ENCODE results near the gene OLFM1.
"Not testable (repeated sequence)": the region's sequence is repeated elsewhere in the genome, so short reads cannot be mapped to it uniquely, and the experiment has no call there.

The OLFM1 gene

GRCh38 chr9:135061441-135061840 is 26.0 kb upstream of the OLFM1 start:
- DNase-seq, result no peak

GRCh38 chr9:135062254-135062653 is 25.2 kb upstream of the OLFM1 start:
- DNase-seq, result no peak

- not testable (repeated sequence) for DNase-seq
Observed at GRCh38 chr9:135063466-135063865, 24.0 kb upstream of the OLFM1 start.

GRCh38 chr9:135063888-135064287 is 23.6 kb upstream of the OLFM1 start:
- not testable (repeated sequence) for DNase-seq

- no peak for DNase-seq
Observed at GRCh38 chr9:135065151-135065550, 22.3 kb upstream of the OLFM1 start.

GRCh38 chr9:135065804-135066203 is 21.7 kb upstream of the OLFM1 start:
- no peak for DNase-seq

GRCh38 chr9:135066291-135066690 is 21.2 kb upstream of the OLFM1 start:
- DNase-seq, result no peak

GRCh38 chr9:135067096-135067710 is 20.3 kb upstream of the OLFM1 start:
- DNase-seq, result no peak

- no peak for DNase-seq
Observed at GRCh38 chr9:135068776-135069415, 18.6 kb upstream of the OLFM1 start.

- no peak for DNase-seq
Observed at GRCh38 chr9:135069558-135070197, 17.8 kb upstream of the OLFM1 start.

GRCh38 chr9:135070198-135070951 is 17.1 kb upstream of the OLFM1 start:
- DNase-seq, result no peak

- no peak for DNase-seq
Observed at GRCh38 chr9:135070964-135071735, 16.3 kb upstream of the OLFM1 start.

GRCh38 chr9:135073081-135073740 is 14.3 kb upstream of the OLFM1 start:
- DNase-seq, result no peak

- no peak for DNase-seq
Observed at GRCh38 chr9:135073741-135074305, 13.6 kb upstream of the OLFM1 start.

- no peak for DNase-seq
Observed at GRCh38 chr9:135074354-135075233, 12.9 kb upstream of the OLFM1 start.

GRCh38 chr9:135075234-135076142 is 12.0 kb upstream of the OLFM1 start:
- DNase-seq, result no peak

GRCh38 chr9:135076143-135076875 is 11.2 kb upstream of the OLFM1 start:
- DNase-seq, result no peak

GRCh38 chr9:135076876-135077430 is 10.5 kb upstream of the OLFM1 start:
- no peak for DNase-seq

Measured in activated gamma-delta T cell treated with Interleukin-2 at 50 U/mL for 16 hours (primary cell).